ENCODE results near the gene RNF220. TPM values are rescaled to one million over a fixed set of nuclear protein-coding genes. Genes with fewer than 3 reads are reported as not detected.

RNF220 gene
- polyA plus RNA-seq, 1 of the 3 experiments (the other 2 are of a cell fraction) = 83.7 TPM

DNA sequence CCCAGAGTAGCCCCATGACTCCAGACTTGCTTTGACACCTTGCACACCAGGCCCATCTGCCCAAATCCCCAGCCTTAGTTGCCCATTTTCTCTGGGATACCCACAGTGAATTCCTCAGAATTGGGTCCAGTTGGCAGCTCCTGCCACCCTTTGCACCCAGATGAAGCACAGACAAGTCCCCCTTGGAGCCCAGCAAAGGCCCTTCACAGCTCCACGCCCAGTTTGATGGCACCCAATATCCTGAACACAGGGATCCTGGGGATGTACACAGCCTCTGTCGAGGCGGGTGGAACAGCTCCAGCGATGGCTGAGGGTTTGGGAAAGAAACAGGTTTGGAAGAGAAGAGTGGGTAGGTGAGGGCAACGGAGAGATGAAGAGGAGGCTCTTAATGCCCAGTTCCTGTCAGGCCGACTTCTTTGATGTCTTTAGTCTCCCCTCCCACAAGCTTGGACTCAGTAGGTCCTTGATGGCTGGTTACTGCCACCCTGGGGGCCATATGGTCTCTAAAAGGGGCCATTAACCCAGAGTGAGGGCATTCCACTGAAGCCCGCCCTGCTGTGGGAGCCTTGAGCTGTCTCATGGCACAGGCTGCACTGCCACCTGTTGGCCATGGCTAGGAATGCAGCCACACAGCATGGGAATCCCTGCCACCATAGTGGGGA is 247.5 kb downstream of the RNF220 start:
- no peak overlapping the region for H3K4me2 ChIP-seq
- H3K9me2 ChIP-seq = no peaks in the 10 kb centered on the region
- H2AFZ ChIP-seq (ENCODE audit: low read depth) = no peak overlapping the region
- peaks cover 0 to 34% of the 10 kb centered on the region in 2 experiments for H3K36me3 ChIP-seq (replicated peaks in 1 of 2; ENCODE audit: control insufficient read depth in 1 of 2, insufficient read depth in 2 of 2, low read length in 1 of 2)
- H3K4me3 ChIP-seq (ENCODE audit: low read depth in 2 of 2, low read length in 1 of 2) = peak overlapping the region in 1 of 2 experiments; percentile 35; a peak in 1 of 4 replicates
- peak; percentile 88 for DNase-seq
- no peak overlapping the region for H3K27ac ChIP-seq (ENCODE audit: low read depth in 2 of 2, low read length in 1 of 2)
- no peaks in the 10 kb centered on the region for H3K9me3 ChIP-seq
- H3K4me1 ChIP-seq (ENCODE audit: control insufficient read depth in 1 of 2, insufficient read depth in 2 of 2, low read depth in 1 of 2, low read length in 1 of 2) = peaks cover 0 to 31% of the 10 kb centered on the region in 2 experiments; a peak in 1 of 4 replicates
- no peak overlapping the region for H3K9ac ChIP-seq
- 34% methylated on average over 6 of the region's 7 CpGs for WGBS (ENCODE audit: low lambda C conversion rate)
- TF ChIP-seq, protein P1, sequence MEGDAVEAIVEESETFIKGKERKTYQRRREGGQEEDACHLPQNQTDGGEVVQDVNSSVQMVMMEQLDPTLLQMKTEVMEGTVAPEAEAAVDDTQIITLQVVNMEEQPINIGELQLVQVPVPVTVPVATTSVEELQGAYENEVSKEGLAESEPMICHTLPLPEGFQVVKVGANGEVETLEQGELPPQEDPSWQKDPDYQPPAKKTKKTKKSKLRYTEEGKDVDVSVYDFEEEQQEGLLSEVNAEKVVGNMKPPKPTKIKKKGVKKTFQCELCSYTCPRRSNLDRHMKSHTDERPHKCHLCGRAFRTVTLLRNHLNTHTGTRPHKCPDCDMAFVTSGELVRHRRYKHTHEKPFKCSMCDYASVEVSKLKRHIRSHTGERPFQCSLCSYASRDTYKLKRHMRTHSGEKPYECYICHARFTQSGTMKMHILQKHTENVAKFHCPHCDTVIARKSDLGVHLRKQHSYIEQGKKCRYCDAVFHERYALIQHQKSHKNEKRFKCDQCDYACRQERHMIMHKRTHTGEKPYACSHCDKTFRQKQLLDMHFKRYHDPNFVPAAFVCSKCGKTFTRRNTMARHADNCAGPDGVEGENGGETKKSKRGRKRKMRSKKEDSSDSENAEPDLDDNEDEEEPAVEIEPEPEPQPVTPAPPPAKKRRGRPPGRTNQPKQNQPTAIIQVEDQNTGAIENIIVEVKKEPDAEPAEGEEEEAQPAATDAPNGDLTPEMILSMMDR (IDR thresholded peaks at IDR 0.05) = peak; percentile 93
- TF ChIP-seq RAD21 (IDR thresholded peaks at IDR 0.05; ENCODE audit: low read length) = peak; percentile 98
- no peak for TF ChIP-seq MEF2A (IDR thresholded peaks at IDR 0.05; ENCODE audit: borderline replicate concordance, low read depth)
- peak; percentile 27; the same call in 1 of the 2 replicates for TF ChIP-seq RCOR1 (IDR thresholded peaks at IDR 0.05; ENCODE audit: low read length)
- TF ChIP-seq SMC3 (IDR thresholded peaks at IDR 0.05; ENCODE audit: low read depth, low read length) = peak; percentile 89
- ChIA-PET POLR2A (interaction anchor here (0.6 to 6.0 kb wide), 6 partner anchors 10 to 435 kb away, joined by 3 to 50 read pairs (median 5); partner anchors contain the start of gene RNU5D-1), CTCF (interaction anchor here (0.6 to 7.5 kb wide), 62 partner anchors 10 to 875 kb away, joined by 3 to 163 read pairs (median 4); partner anchors contain the start of genes ARMH1 and TMEM53)
- H3K27me3 ChIP-seq (ENCODE audit: insufficient read depth) = no peaks in the 10 kb centered on the region
- no peaks in the 10 kb centered on the region for H3K79me2 ChIP-seq (ENCODE audit: insufficient read depth)
- peaks cover 4% of the 10 kb centered on the region for H3F3A ChIP-seq (replicated peaks; ENCODE audit: insufficient read depth)
- no peaks in the 10 kb centered on the region for H4K20me1 ChIP-seq (ENCODE audit: insufficient read depth)

DNA sequence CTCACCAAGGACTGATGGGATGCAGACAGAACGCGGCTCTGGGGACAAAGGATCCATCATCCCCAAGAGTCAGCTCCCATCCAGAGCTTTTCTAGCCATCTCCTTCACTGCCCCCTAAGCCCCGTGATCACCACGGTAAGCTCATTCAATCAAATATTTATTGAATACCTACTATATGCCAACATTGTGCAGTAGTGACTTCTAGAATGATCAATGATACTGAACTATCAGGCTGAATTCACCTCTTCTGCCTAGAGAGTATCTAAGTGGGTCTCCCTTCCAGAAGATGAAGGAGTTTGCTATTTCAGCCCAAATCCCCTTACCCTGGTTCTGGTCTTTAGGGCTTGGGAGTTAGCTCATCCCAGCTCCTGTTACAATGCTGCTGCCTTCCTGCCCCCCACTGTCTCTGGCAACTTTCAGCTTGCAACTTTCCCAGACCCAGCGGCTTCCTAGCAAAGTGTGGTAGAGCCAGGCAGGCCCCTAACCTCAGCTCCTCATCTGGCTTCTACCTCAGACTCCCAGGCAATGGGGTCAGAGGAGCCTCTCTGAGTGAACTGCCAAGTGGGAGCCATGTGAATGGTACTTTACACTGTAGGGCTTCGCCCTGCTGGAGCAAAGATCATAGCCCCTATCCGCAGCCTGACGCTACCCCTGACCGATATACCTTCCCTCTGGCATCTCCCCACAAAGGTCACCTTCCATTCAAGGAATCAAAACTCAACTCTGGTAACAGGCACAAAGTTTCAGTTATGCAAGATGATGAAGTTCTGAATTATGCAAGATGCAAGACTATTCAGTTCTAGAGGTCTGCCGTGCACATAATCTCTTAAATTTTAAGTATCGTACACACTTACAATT is 248.3 kb downstream of the RNF220 start:
- no peak for TF ChIP-seq RXRA (IDR thresholded peaks at IDR 0.05; ENCODE audit: borderline replicate concordance, low read depth)
- no peak for TF ChIP-seq FOXJ3 (CRISPR knock-in tag; IDR thresholded peaks at IDR 0.05)
- TF ChIP-seq TEAD4 (IDR thresholded peaks at IDR 0.05; ENCODE audit: borderline replicate concordance, insufficient read depth) = no peak
- Histone ChIP-seq H3K4me3 (ENCODE audit: low read depth in 2 of 2, low read length in 1 of 2) (peak overlapping the region in 1 of 2 experiments; percentile 35; a peak in 1 of 4 replicates), H4K20me1 (ENCODE audit: insufficient read depth) (no peaks in the 10 kb centered on the region), H3K27me3 (ENCODE audit: insufficient read depth) (no peaks in the 10 kb centered on the region), H3F3A (replicated peaks; ENCODE audit: insufficient read depth) (peaks cover 4% of the 10 kb centered on the region), H3K79me2 (ENCODE audit: insufficient read depth) (no peaks in the 10 kb centered on the region), H3K4me2 (no peak overlapping the region), H3K36me3 (replicated peaks in 1 of 2; ENCODE audit: control insufficient read depth in 1 of 2, insufficient read depth in 2 of 2, low read length in 1 of 2) (peaks cover 0 to 26% of the 10 kb centered on the region in 2 experiments), H3K9me3 (no peaks in the 10 kb centered on the region), H3K4me1 (ENCODE audit: control insufficient read depth in 1 of 2, insufficient read depth in 2 of 2, low read depth in 1 of 2, low read length in 1 of 2) (peaks cover 0 to 31% of the 10 kb centered on the region in 2 experiments; a peak in 1 of 4 replicates), H3K9me2 (no peaks in the 10 kb centered on the region), H3K27ac (ENCODE audit: low read depth in 2 of 2, low read length in 1 of 2) (no peak overlapping the region), H2AFZ (ENCODE audit: low read depth) (no peak overlapping the region), H3K9ac (no peak overlapping the region)
- CTCF ChIA-PET = interaction anchor here (0.6 to 7.5 kb wide), 52 partner anchors 9 to 565 kb away, joined by 3 to 163 read pairs (median 5); partner anchors contain the start of genes ARMH1 and TMEM53
- DNase-seq = no peak
- POLR2A ChIA-PET = interaction anchor here (0.6 to 6.0 kb wide), 6 partner anchors 11 to 436 kb away, joined by 3 to 50 read pairs (median 5); partner anchors contain the start of gene RNU5D-1
- WGBS (ENCODE audit: low lambda C conversion rate) = 48% methylated on average over 11 of the region's 11 CpGs

All from SK-N-SH (cell line).